Measurements from ENCODE around the gene RNF115. TPM values are rescaled to one million over a fixed set of nuclear protein-coding genes. Genes with fewer than 3 reads are reported as not detected.

The RNF115 gene
- total and polyA plus RNA-seq, 2 of the 13 experiments (the other 11 are each of a cell fraction or from before 2014, with no cell fraction given), result 6.0 to 10.1 TPM

DNA sequence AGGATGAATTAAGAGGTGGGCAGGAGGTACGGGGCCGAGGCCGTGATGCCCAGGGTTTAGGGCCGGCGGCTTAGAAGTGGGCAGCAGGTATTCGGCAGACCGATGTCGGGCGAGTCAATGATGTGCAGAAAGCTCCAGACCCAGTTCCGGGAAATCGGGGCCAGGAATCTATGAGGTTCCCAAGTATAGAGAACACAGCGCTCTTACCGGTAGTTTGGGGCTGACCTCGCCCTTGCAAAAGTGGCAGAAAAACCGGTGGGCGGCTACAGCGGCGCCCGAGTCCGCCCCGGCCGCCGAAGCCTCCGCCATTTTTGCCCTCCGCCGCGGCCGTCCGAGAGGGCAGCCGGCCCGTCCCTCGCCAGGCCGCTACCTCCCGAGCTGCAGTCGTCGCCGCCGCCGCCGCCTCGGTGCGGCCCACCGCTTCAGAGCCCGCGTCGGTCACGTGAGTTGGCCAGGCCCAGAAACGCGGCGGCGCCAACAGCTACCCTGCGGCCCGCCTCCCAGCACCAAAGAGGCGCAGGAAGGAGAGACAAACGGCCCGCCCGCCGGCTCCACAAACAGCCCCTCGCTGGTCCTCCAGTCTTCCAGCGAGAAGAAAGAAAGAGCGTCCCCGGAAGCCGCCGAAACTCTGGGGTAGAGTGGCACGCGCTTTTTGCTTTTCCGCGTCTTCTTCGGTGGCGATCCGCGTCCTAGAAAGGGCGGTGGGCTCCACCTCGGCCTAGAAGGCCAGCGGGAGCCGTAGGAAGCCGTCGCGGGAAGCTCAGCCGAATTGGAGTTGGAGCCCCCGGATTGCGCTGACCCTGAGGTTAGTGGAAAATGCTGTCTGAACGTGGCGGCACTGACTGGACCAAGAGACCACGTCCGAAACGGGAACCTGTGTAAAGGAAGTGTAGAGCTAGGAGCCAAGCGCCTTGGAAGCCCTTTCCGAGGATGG lies at the start of gene RNF115, which contains the start of gene POLR3C (continued):
- TF ChIP-seq, protein P1, sequence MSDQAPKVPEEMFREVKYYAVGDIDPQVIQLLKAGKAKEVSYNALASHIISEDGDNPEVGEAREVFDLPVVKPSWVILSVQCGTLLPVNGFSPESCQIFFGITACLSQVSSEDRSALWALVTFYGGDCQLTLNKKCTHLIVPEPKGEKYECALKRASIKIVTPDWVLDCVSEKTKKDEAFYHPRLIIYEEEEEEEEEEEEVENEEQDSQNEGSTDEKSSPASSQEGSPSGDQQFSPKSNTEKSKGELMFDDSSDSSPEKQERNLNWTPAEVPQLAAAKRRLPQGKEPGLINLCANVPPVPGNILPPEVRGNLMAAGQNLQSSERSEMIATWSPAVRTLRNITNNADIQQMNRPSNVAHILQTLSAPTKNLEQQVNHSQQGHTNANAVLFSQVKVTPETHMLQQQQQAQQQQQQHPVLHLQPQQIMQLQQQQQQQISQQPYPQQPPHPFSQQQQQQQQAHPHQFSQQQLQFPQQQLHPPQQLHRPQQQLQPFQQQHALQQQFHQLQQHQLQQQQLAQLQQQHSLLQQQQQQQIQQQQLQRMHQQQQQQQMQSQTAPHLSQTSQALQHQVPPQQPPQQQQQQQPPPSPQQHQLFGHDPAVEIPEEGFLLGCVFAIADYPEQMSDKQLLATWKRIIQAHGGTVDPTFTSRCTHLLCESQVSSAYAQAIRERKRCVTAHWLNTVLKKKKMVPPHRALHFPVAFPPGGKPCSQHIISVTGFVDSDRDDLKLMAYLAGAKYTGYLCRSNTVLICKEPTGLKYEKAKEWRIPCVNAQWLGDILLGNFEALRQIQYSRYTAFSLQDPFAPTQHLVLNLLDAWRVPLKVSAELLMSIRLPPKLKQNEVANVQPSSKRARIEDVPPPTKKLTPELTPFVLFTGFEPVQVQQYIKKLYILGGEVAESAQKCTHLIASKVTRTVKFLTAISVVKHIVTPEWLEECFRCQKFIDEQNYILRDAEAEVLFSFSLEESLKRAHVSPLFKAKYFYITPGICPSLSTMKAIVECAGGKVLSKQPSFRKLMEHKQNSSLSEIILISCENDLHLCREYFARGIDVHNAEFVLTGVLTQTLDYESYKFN (CRISPR knock-in tag; conservative IDR thresholded peaks at IDR 0.05), result peak; percentile 54
- TF ChIP-seq NPAS2 (CRISPR knock-in tag; IDR thresholded peaks at IDR 0.05; ENCODE audit: borderline replicate concordance), result no peak
- TF ChIP-seq ZNF724P (CRISPR knock-in tag; IDR thresholded peaks at IDR 0.05; ENCODE audit: borderline replicate concordance), result peak; percentile 52; the same call in 1 of the 2 replicates
- TF ChIP-seq MED13 (CRISPR knock-in tag; IDR thresholded peaks at IDR 0.05), result peak; percentile 68; the same call in 1 of the 2 replicates
- TF ChIP-seq RARA (CRISPR knock-in tag; IDR thresholded peaks at IDR 0.05), result 0 out of 2 replicates have a peak, but pooled peaks have one; percentile 8
- TF ChIP-seq ZNF350 (CRISPR knock-in tag; IDR thresholded peaks at IDR 0.05; ENCODE audit: borderline replicate concordance, low read depth), result peak; percentile 52; the same call in 1 of the 2 replicates
- TF ChIP-seq ASH2L (IDR thresholded peaks at IDR 0.05; ENCODE audit: insufficient read length, low read depth, low read length), result peak; percentile 89
- peak; percentile 74 for TF ChIP-seq SP5 (CRISPR knock-in tag; IDR thresholded peaks at IDR 0.05; ENCODE audit: borderline replicate concordance, low read depth)
- 0 out of 2 replicates have a peak, but pooled peaks have one; percentile 65 for TF ChIP-seq ZNF704 (CRISPR knock-in tag; IDR thresholded peaks at IDR 0.05; ENCODE audit: borderline replicate concordance)
- peak; percentile 44; the same call in 1 of the 2 replicates for TF ChIP-seq ZNF710 (CRISPR knock-in tag; IDR thresholded peaks at IDR 0.05; ENCODE audit: borderline replicate concordance)
- TF ChIP-seq U2AF1 (optimal IDR thresholded peaks at IDR 0.05; ENCODE audit: low read depth, low read length), result peak; percentile 89
- no peak for TF ChIP-seq AGO1 (IDR thresholded peaks at IDR 0.05; ENCODE audit: low read depth, low read length, poor library complexity, severe bottlenecking)
- 0 out of 2 replicates have a peak, but pooled peaks have one; percentile 37 for TF ChIP-seq MAF1 (CRISPR knock-in tag; IDR thresholded peaks at IDR 0.05; ENCODE audit: borderline replicate concordance)
- no peak for TF ChIP-seq ZNF468 (CRISPR knock-in tag; IDR thresholded peaks at IDR 0.05)
- TF ChIP-seq, protein P2, sequence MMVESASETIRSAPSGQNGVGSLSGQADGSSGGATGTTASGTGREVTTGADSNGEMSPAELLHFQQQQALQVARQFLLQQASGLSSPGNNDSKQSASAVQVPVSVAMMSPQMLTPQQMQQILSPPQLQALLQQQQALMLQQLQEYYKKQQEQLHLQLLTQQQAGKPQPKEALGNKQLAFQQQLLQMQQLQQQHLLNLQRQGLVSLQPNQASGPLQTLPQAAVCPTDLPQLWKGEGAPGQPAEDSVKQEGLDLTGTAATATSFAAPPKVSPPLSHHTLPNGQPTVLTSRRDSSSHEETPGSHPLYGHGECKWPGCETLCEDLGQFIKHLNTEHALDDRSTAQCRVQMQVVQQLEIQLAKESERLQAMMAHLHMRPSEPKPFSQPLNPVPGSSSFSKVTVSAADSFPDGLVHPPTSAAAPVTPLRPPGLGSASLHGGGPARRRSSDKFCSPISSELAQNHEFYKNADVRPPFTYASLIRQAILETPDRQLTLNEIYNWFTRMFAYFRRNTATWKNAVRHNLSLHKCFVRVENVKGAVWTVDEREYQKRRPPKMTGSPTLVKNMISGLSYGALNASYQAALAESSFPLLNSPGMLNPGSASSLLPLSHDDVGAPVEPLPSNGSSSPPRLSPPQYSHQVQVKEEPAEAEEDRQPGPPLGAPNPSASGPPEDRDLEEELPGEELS (CRISPR knock-in tag; IDR thresholded peaks at IDR 0.05), result no peak; the same call in 1 of the 2 replicates
- peak; percentile 74; the same call in 1 of the 2 replicates for TF ChIP-seq HES4 (CRISPR knock-in tag; IDR thresholded peaks at IDR 0.05; ENCODE audit: borderline replicate concordance)
- TF ChIP-seq ZNF777 (CRISPR knock-in tag; IDR thresholded peaks at IDR 0.05), result peak; percentile 42
- TF ChIP-seq NONO (IDR thresholded peaks at IDR 0.05), result no peak
- peak; percentile 36; the same call in 1 of the 2 replicates for TF ChIP-seq NONO (CRISPR knock-in tag; conservative IDR thresholded peaks at IDR 0.05)

Data from HepG2 (cell line).